Amniotic stem cell (primary cell): ENCODE results near the gene SYNGR4.
"Not testable (repeated sequence)": the region's sequence is repeated elsewhere in the genome, so short reads cannot be mapped to it uniquely, and the experiment has no call there.

Experiments used
- DNase-seq: peaks from one replicate; lab custom pipeline; 2025; lab: John Stamatoyannopoulos, UW

Gene SYNGR4

DNA sequence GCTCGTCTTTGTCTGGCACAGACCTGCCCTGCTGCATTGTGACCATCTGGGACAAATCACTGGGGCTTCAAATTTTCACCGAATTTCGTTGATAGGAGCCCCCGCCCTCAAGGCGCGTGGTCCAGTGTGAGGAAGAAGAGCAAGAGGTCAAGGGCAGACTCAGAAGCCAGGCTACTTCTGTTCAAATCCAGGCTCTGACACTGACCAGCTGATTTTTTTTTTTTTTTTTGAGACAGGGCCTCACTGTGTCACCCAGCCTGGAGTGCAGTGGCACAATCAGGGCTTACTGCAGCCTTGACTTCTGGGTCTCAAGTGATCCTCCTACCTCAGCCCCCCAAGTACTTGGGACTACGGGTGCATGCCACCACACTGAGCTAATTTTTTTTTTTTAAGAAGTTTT is 7.2 kb downstream of the SYNGR4 start:
- no peak for DNase-seq

- DNase-seq, result not testable (repeated sequence)
Measured at GRCh38 chr19:48371771-48372170, 7.6 kb downstream of the SYNGR4 start.

DNA sequence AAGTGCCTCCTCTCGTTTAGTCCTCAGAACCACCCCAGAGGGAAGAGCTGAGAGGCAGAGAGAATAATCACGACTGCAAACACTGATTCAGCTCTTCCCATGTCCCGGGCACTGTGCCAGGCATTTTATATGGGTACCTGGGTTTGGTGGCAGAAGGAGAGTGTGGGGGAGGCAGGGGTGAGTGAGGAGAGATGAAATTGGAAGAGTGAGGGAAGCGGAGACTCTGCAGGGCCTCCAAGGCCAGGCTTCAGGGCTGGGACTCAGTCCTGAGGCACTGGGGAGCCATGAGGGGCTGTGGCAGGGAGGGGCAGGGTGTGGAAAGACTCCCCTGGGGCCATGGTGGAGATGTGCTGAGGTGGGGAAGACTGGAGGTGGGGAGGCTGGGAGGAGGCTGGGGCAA is 8.7 kb downstream of the SYNGR4 start:
- DNase-seq, result no peak

DNA sequence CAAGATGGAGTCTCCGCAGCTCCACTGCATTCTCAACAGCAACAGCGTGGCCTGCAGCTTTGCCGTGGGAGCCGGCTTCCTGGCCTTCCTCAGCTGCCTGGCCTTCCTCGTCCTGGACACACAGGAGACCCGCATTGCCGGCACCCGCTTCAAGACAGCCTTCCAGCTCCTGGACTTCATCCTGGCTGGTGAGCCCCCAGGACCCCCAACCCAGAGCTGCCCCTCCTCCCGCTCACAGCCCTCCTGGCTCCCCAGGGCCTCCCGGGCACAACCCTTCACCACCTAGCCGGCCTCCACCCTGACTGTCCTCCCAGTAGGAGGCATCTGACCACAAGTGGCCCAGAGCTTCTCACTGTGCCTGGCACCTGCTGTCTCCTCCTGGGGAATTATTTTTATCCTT is 9.4 kb downstream of the SYNGR4 start:
- no peak for DNase-seq

DNA sequence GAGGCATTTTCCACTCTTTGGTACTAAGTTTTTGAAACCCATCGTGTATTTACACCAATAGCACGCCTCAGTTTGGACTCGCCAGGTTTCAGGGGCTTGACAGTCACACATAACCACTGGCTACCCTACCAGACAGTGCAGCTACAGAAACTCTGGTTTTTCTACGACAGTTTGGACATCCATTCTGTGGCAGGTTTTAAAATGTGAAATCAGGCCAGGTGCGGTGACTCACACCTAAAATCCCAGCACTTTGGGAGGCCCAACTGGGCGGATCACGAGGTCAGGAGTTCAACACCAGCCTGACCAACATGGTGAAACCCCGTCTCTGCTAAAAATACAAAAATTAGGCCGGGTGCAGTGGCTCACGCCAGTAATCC is 14.0 kb downstream of the SYNGR4 start:
- DNase-seq, result no peak

DNA sequence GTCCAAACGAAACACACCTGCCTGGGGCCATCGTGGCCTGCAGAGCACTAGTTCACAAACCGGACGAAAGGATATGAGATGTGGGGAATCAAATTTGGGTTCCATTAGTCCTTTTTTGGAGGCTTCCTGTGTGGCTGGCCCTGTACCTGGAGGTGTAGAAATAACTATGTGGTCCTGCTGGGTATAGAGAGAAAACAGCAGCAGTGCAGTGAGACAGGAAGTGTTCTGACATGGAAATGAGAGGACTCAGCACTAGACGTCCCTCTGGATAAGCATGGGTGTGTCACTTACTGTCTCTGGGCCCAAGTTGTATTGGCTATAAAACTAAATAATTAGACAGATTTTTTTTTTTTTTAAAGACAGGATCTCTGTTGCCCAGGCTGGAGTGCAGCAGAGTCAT is 14.9 kb downstream of the SYNGR4 start:
- no peak for DNase-seq

DNA sequence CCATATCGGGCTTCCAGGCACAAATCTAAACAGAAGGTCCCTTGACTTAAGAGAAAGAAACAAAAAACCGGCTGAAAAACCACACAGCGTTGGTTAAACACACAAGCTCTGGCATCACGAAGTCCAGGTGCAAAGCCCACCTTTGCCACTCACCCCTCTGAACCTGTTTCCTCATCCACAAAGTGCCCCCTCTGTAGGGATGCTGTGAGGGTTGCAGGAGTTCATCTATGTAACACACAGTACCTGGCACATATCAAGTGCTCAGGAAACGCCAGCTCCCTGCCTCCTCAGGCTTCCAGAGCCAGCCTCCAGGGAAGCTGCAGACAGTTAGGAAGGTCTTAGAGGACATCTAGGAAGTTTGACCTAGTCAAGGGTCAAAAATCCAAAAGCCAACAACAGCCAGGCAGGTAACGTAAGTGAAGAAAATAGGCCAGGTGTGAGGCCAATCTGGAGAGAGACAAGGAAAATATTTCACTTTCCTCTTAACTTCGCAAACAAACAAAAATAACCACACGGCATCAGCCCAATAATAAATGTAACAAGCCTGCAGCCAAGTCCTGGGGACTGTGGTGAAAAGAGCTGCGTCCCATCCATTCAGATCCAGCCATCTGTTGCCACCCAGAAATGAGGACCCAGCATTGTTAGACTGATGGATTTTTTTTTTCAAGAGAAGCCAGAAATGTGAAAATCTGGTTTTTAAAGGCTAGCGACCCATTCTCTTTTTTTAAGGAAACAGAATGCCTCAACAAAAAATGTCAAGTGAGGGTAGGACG is 17.2 kb downstream of the SYNGR4 start:
- DNase-seq, result no peak

DNA sequence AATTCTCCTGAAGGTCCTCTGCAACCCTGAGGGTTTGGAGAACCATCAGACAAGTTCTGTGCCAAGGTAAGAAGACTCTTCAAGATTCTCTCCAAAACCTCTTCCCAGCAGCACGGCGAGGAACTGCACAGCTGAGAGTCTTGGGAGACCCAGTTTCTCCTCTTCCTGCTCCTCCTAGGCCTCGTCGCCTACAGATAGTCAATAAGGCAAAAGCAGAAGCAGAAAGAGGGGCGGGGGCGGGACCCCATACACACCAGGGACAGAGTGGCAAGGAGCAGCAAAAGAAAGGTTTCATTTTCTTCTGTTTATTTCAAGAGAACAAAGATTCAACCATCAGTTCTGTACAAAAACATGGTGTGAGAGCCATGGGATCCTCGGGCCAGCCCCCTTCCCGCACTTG is 18.1 kb downstream of the SYNGR4 start:
- no peak for DNase-seq

GRCh38 chr19:48385461-48386087 is 21.4 kb downstream of the SYNGR4 start:
- no peak for DNase-seq

- no peak for DNase-seq
Measured at GRCh38 chr19:48386981-48387380, 22.8 kb downstream of the SYNGR4 start.

DNA sequence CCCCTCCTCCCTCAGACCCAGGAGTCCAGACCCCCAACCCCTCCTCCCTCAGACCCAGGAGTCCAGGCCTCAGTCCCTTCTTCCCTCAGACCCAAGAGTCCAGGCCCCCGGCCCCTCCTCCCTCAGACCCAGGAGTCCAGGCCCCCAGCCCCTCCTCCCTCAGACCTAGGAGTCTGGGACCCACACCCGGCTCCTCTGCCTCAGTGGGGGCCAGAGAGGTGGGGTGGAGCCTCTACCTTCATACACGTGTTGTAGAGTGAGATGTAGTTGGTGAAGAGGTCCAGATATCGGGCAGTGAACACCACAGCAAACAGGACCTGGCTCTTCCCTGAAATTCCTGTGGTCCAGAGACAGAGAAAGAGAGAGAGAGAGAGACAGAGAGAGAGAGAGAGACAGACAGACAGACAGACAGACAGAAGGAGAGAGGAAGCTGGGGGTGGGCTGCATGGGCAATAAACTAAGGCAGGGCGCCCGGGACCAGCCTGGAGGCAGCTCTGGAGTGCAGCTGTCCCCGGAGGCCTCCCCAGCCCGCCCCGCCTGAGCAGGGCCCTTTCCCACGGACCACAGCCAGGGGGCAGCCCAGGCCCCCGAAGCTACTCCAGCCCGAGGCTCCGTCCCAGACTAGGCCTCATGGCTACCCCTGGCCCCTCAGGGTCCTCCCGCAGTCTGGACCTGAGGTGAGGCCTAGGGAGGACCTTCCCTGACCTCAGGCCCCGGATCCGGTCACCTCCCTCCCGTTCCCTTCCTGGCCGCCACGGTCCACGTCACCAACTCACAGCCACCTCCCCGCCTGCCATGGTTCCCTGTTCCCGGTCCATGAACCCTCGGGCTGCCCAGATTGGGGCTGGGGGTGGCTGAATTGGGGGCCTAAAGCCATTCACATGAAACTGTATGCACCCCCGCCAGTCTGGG is 26.3 kb downstream of the SYNGR4 start:
- peak; percentile 29 for DNase-seq

- DNase-seq, result no peak
Measured at GRCh38 chr19:48391100-48392005, 27.2 kb downstream of the SYNGR4 start, which contains the start of gene KDELR1. Gene KDELR1 (minus strand): TSS chr19:48391551. CDS start chr19:48391358, 193 bp downstream.

DNA sequence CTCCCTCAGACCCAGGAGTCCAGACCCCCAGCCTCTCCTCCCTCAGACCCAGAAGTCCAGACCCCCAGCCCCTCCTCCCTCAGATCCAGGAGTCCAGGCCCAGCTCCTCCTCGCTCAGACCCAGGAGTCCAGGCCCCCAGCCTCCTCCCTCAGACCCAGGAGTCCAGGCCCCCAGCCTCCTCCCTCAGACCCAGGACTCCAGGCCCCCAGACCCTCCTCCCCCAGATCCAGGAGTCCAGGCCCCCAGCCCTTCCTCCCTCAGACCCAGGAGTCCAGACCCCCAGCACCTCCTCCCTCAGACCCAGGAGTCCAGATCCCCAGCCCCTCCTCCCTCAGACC is 27.8 kb downstream of the SYNGR4 start:
- DNase-seq, result not testable (repeated sequence)

DNA sequence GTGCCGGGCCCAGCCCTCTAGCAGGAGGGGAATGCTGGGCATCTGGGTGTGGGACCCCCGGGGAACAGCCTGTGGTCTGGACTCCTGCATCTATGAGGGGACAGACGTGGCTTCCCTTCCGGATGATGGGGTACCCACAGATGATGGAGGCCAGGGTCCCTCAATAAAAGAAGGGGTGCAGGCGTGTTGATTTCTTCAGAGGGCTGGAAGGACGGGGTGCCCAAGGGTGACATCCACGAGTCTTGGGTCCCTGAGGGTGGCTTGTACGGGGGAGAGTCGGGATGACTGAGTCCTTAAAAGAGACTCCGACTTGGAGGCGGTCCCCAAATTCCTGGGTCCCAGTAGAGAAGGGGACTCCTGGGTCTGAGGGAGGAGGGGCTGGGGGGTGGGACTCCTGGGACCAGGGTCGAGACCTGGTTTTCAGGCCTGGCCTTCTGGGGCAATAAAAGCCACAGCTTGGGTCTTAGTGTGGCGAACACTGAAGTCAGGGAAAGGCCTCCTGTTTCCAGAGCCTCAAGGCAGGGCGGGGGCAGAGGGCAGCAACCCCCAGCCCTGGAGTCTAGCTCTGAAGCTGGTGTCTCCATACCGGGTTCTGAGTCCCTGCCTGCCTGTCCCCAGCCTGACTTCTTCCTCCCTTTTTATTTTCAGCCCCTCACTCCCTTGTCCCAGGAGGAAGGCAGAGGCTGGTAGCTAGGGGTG is 28.8 kb downstream of the SYNGR4 start:
- DNase-seq, result no peak

DNA sequence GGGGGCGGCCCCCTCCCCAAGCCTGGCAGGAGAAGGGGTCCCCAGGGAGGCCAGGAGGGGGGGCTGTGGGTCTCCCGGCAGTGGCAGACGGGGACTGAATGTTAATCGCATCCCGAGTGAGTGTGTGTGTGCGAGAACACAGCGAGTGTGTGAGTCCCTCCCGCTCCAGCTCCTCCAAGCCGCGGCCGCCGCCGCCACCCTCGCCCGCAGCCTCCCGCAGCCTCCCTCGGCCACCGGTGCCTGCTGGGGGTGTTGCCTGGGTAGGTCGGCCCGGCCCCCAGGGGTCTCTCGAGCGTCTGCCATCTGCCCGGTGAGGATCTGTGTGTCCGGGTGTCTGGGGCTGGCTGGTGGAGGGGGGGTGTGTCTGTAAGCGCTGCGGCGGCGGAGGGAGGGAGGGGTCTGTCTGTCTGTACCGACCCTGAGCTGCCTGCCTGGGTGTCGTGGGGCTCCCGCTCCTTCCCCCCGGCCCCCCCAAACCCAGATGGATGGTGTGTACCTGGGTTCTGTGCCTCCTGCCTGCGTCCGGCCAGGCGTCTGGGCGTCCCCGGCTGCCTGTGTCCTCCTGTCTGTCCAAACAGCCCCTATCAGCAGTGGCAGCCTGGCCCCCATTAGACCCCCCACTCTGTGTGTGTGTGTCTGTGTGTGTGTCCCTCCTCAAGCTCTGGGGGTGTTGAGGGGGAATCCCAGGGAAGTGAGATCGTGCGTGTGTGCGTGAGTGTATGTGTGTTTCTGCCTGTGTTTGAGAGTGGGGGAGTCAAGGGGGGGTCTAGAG is 29.6 kb downstream of the SYNGR4 start, which contains the start of gene GRIN2D:
GRIN2D (plus strand) TSS at position 110 of the 772 bp plus-strand sequence. CDS start 4,725 bp downstream, outside the sequence.
- no peak for DNase-seq

GRCh38 chr19:48394331-48395169 is 30.4 kb downstream of the SYNGR4 start:
- DNase-seq, result no peak

GRCh38 chr19:48395170-48395455 is 30.9 kb downstream of the SYNGR4 start:
- DNase-seq, result no peak

GRCh38 chr19:48395499-48395898 is 31.3 kb downstream of the SYNGR4 start:
- DNase-seq, result no peak

GRCh38 chr19:48396016-48396823 is 32.1 kb downstream of the SYNGR4 start:
- no peak for DNase-seq
